Anterior cingulate cortex (tissue), 58 donors: ENCODE data around the gene CARD10.

Experiments used
- DNase-seq, 58 donors: peaks; one replicate each; lab custom pipeline; 2025; lab: John Stamatoyannopoulos, UW

CARD10 gene

GRCh38 chr22:37489983-37490382, 29.2 kb downstream of the CARD10 start:
- no peak for DNase-seq

- DNase-seq, result no peak
Observed at GRCh38 chr22:37488337-37489135, 30.7 kb downstream of the CARD10 start.

GRCh38 chr22:37487571-37487970, 31.6 kb downstream of the CARD10 start:
- DNase-seq, result no peak

GRCh38 chr22:37487129-37487528, 32.1 kb downstream of the CARD10 start:
- DNase-seq, result no peak

GRCh38 chr22:37486224-37486845, 32.9 kb downstream of the CARD10 start, which contains the start of gene MFNG:
TSS of gene MFNG (minus strand) at chr22:37486384. CDS start at chr22:37486177, 207 bp downstream.
- peak in 25 of 58 donors; percentile 2 to 50 (median 21) for DNase-seq

GRCh38 chr22:37485395-37486223, 33.6 kb downstream of the CARD10 start:
- no peak for DNase-seq

- DNase-seq, result peak in 38 of 58 donors; percentile 4 to 58 (median 26)
Observed at GRCh38 chr22:37484480-37485394, 34.5 kb downstream of the CARD10 start.

- no peak for DNase-seq
Observed at GRCh38 chr22:37483050-37483449, 36.2 kb downstream of the CARD10 start.

GRCh38 chr22:37482244-37482643, 37.0 kb downstream of the CARD10 start:
- DNase-seq, result no peak

- DNase-seq, result no peak
Observed at GRCh38 chr22:37481347-37481907, 37.8 kb downstream of the CARD10 start.

- no peak for DNase-seq
Observed at GRCh38 chr22:37480387-37481346, 38.5 kb downstream of the CARD10 start.

GRCh38 chr22:37479196-37479595, 40.0 kb downstream of the CARD10 start:
- DNase-seq, result no peak

GRCh38 chr22:37476389-37477329, 42.6 kb downstream of the CARD10 start:
- DNase-seq, result no peak

- DNase-seq, result no peak
Observed at GRCh38 chr22:37474447-37475090, 44.6 kb downstream of the CARD10 start.

- no peak for DNase-seq
Observed at GRCh38 chr22:37473437-37473946, 45.7 kb downstream of the CARD10 start.

GRCh38 chr22:37472418-37473006, 46.7 kb downstream of the CARD10 start:
- DNase-seq, result no peak
